A673 (cell line): ENCODE data around the gene TAOK3.

Source experiments
- EZH2 ChIP-seq: fragments of 200-600 bp; sonication (generic); IDR thresholded peaks from 2 replicates; pipeline ENCODE4 v1.6.1; 2017; ENCODE audit warnings: borderline replicate concordance, low read depth, mild to moderate bottlenecking, mixed read lengths, antibody characterized with exemption, low read length; ENCODE audit not compliant: poor library complexity, severe bottlenecking
- TF ChIP-seq, protein P1 (sequence below): fragments of 300-800, 200-600 bp; sonication (generic); conservative IDR thresholded peaks from 2 replicates; pipeline ENCODE4 v1.5.1; 2017; ENCODE audit warnings: low read depth, mild to moderate bottlenecking, antibody characterized with exemption, low read length, moderate library complexity, mixed read lengths

DNA sequence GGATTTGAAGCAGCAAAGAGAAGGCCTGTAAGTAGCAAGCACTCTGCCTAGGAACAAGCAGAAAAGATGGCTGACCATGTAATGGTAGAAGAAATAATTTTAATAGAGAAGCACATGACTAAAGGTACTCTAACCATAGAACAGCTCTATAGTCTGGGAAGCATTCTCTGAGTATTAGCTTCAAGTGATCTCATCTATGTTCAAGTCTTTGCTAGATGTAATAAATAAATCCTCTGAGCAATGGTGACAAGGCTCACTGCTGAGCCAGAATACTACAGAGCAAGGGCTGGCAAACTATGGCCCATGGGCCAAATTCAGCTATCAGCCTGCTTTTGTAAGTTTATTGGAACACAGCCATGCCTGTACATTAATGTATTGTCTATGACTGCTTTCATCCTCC lies 152.0 kb downstream of the TAOK3 start:
- TF ChIP-seq, protein P1, sequence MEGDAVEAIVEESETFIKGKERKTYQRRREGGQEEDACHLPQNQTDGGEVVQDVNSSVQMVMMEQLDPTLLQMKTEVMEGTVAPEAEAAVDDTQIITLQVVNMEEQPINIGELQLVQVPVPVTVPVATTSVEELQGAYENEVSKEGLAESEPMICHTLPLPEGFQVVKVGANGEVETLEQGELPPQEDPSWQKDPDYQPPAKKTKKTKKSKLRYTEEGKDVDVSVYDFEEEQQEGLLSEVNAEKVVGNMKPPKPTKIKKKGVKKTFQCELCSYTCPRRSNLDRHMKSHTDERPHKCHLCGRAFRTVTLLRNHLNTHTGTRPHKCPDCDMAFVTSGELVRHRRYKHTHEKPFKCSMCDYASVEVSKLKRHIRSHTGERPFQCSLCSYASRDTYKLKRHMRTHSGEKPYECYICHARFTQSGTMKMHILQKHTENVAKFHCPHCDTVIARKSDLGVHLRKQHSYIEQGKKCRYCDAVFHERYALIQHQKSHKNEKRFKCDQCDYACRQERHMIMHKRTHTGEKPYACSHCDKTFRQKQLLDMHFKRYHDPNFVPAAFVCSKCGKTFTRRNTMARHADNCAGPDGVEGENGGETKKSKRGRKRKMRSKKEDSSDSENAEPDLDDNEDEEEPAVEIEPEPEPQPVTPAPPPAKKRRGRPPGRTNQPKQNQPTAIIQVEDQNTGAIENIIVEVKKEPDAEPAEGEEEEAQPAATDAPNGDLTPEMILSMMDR = no peak
- no peak for TF ChIP-seq EZH2
